ENCODE results near the gene TMEM235. TPM values are rescaled to one million over a fixed set of nuclear protein-coding genes. Genes with fewer than 3 reads are reported as not detected.
A peak's percentile ranks its signal among the peaks of the same experiment; 100 is the strongest.
"Not testable (repeated sequence)": the region's sequence is repeated elsewhere in the genome, so short reads cannot be mapped to it uniquely, and the experiment has no call there.

TMEM235 gene
- total and polyA plus RNA-seq, 3 donors from 2014 or later = not detected

- TF ChIP-seq POLR2A (IDR thresholded peaks at IDR 0.05) = no peak
- TF ChIP-seq, protein P1, sequence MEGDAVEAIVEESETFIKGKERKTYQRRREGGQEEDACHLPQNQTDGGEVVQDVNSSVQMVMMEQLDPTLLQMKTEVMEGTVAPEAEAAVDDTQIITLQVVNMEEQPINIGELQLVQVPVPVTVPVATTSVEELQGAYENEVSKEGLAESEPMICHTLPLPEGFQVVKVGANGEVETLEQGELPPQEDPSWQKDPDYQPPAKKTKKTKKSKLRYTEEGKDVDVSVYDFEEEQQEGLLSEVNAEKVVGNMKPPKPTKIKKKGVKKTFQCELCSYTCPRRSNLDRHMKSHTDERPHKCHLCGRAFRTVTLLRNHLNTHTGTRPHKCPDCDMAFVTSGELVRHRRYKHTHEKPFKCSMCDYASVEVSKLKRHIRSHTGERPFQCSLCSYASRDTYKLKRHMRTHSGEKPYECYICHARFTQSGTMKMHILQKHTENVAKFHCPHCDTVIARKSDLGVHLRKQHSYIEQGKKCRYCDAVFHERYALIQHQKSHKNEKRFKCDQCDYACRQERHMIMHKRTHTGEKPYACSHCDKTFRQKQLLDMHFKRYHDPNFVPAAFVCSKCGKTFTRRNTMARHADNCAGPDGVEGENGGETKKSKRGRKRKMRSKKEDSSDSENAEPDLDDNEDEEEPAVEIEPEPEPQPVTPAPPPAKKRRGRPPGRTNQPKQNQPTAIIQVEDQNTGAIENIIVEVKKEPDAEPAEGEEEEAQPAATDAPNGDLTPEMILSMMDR (IDR thresholded peaks at IDR 0.05) = no peak
- intact Hi-C loops (cut with DNase I; ENCODE audit: low total_unique reads) = no loop called here
- WGBS, 2 donors = 21 to 26% methylated on average over 21 to 38 of the region's 55 CpGs
- Histone ChIP-seq H3K9me3 (no peaks in the 10 kb centered on the region), H3K4me3 (peak overlapping the region in 1 of 2 donors; percentile 20), H3K27me3 (no peaks in the 10 kb centered on the region), H3K4me1 (peaks cover under 1% of the 10 kb centered on the region), H3K36me3 (ENCODE audit: low read depth, missing control alignments) (no peaks in the 10 kb centered on the region), H3K27ac (no peak overlapping the region)
- no peak for DNase-seq
Measured at GRCh38 chr17:78231991-78232858, 794 bp downstream of the TMEM235 start.

- DNase-seq = no peak
- Histone ChIP-seq H3K27me3 (no peaks in the 10 kb centered on the region), H3K27ac (no peak overlapping the region), H3K4me3 (no peak overlapping the region), H3K4me1 (peaks cover 6% of the 10 kb centered on the region), H3K9me3 (no peaks in the 10 kb centered on the region), H3K36me3 (ENCODE audit: low read depth, missing control alignments) (no peaks in the 10 kb centered on the region)
- no peak for TF ChIP-seq POLR2A (IDR thresholded peaks at IDR 0.05)
- TF ChIP-seq, protein P1 (IDR thresholded peaks at IDR 0.05) = no peak
- intact Hi-C loops (cut with DNase I; ENCODE audit: low total_unique reads) = no loop called here
- 84% methylated on average over 2 of the region's 2 CpGs; no CpG with 5 or more reads in 1 of the 2 donors for WGBS, 2 donors
Measured at GRCh38 chr17:78232859-78233173, 1.4 kb downstream of the TMEM235 start.

GRCh38 chr17:78233678-78234077, 2.2 kb downstream of the TMEM235 start:
- WGBS, 2 donors = 77 to 97% methylated on average over 10 of the region's 10 CpGs
- Histone ChIP-seq H3K36me3 (ENCODE audit: low read depth, missing control alignments) (no peaks in the 10 kb centered on the region), H3K27me3 (no peaks in the 10 kb centered on the region), H3K4me3 (no peak overlapping the region), H3K27ac (no peak overlapping the region), H3K9me3 (no peaks in the 10 kb centered on the region), H3K4me1 (peaks cover 6% of the 10 kb centered on the region)
- intact Hi-C loops (cut with DNase I; ENCODE audit: low total_unique reads) = no loop called here
- TF ChIP-seq, protein P1 (IDR thresholded peaks at IDR 0.05) = no peak
- no peak for TF ChIP-seq POLR2A (IDR thresholded peaks at IDR 0.05)
- no peak for DNase-seq

- DNase-seq = no peak
- no peak overlapping the region for H3K27ac ChIP-seq
- H3K4me3 ChIP-seq = no peak overlapping the region
- H3K27me3 ChIP-seq = no peaks in the 10 kb centered on the region
- no peaks in the 10 kb centered on the region for H3K9me3 ChIP-seq
- no peak for TF ChIP-seq POLR2A (IDR thresholded peaks at IDR 0.05)
- TF ChIP-seq, protein P1 (IDR thresholded peaks at IDR 0.05) = no peak
- intact Hi-C loops (cut with DNase I; ENCODE audit: low total_unique reads) = no loop called here
- H3K36me3 ChIP-seq (ENCODE audit: low read depth, missing control alignments) = no peaks in the 10 kb centered on the region
- WGBS, 2 donors = 93% methylated on average over 12 to 17 of the region's 17 CpGs
- H3K4me1 ChIP-seq = peaks cover 6% of the 10 kb centered on the region
Measured at GRCh38 chr17:78234261-78234865, 2.9 kb downstream of the TMEM235 start.

DNA sequence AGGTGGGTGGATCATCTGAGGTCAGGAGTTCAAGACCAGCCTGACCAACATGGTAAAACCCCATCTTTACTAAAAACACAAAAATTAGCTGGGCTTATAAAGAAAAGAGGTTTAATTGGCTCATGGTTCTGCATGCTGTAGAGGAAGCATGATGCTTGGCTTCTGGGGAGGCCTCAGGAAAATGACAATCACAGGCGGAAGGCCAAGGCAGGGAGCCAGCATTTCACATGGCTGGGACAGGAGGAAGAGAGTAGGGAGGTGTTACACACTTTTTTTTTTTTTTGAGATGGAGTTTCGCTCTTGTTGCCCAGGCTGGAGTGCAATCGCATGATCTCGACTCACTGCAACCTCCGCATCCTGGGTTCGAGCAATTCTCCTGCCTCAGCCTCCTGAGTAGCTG, 3.6 kb downstream of the TMEM235 start:
- intact Hi-C loops (cut with DNase I; ENCODE audit: low total_unique reads); H3K4me3 ChIP-seq; DNase-seq; H3K4me1 ChIP-seq; H3K36me3 ChIP-seq (ENCODE audit: low read depth, missing control alignments); H3K27ac ChIP-seq; H3K27me3 ChIP-seq; H3K9me3 ChIP-seq: not testable (repeated sequence)
- 86 to 95% methylated on average over 6 of the region's 6 CpGs for WGBS, 2 donors
